ENCODE measurements around the gene PREP.

PREP gene

DNA sequence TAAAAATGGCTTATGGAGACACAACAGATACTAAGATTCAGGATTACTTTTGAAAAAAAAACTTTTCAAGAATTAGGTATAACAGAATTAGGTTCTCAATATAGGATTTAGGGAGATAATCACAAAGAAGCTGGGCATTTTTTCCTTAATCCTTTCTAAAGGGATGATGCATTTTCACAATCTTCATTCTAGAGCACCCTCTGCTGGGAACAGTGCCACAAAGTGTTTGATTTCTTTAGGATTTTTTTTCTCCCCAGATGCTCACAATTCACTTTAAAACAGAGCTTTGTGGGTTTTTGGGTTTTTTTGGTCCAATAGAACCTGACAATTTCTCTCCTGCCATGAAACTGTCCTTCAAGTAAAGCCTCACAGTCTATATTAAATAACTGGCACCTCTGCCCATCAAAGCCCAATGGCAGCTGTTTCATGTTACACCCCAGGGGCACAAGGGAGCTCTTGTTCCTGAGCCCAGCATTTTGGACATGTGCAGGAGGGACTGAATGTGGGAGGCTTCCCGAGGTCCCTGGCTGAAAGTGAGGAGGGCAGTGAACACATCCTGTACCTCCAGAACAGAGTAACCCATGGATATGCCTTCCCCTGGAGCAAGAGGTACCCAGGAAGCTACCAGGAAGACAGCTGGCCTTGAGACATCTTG lies 39.7 kb downstream of the PREP start:
- Histone ChIP-seq H3K14ac (ENCODE audit: low read length) (no peak overlapping the region), H3K4ac (ENCODE audit: low read length) (no peak overlapping the region), H4K8ac (ENCODE audit: low read depth, low read length) (no peak overlapping the region), H3K9me3 (replicated peaks in 1 of 2; ENCODE audit: control insufficient read depth in 2 of 2, insufficient read depth in 1 of 2, low read depth in 1 of 2, low read length in 2 of 2) (no peaks in the 10 kb centered on the region), H3K9ac (ENCODE audit: low read depth, low read length, poor library complexity) (no peak overlapping the region), H2BK5ac (ENCODE audit: low read length) (no peak overlapping the region), H2AFZ (ENCODE audit: low read length) (no peak overlapping the region), H3K18ac (ENCODE audit: low read length) (no peak overlapping the region), H3K27me3 (ENCODE audit: control insufficient read depth in 3 of 3, insufficient read depth in 3 of 3, low read depth in 1 of 3, low read length in 3 of 3) (no peaks in the 10 kb centered on the region), H3K79me1 (ENCODE audit: low read depth, low read length) (no peaks in the 10 kb centered on the region), H3K4me1 (ENCODE audit: control insufficient read depth in 2 of 2, insufficient read depth in 1 of 2, low read depth in 1 of 2, low read length in 2 of 2) (peaks cover 0 to 2% of the 10 kb centered on the region in 2 donors), H3K4me3 (ENCODE audit: low read length in 2 of 2) (no peak overlapping the region), H3K27ac (replicated peaks; ENCODE audit: low read length) (no peak overlapping the region), H2BK15ac (ENCODE audit: low read length) (no peak overlapping the region), H3K36me3 (replicated peaks in 1 of 2; ENCODE audit: control insufficient read depth in 2 of 2, insufficient read depth in 2 of 2, low read length in 2 of 2) (peaks cover 0 to 66% of the 10 kb centered on the region in 2 donors), H2BK12ac (ENCODE audit: low read length) (no peak overlapping the region), H2AK5ac (ENCODE audit: low read depth, low read length) (no peak overlapping the region), H2BK120ac (ENCODE audit: low read depth, low read length) (no peak overlapping the region), H4K91ac (ENCODE audit: low read depth, low read length, poor library complexity) (no peak overlapping the region), H3K23ac (ENCODE audit: low read depth, low read length, poor library complexity) (no peak overlapping the region), H3K4me2 (ENCODE audit: insufficient read depth, low read length, poor library complexity, severe bottlenecking) (no peak overlapping the region)
- no CpG with 5 or more reads among the region's 1 CpG for WGBS, 2 donors (ENCODE audit: extremely low coverage in 2 of 2, insufficient read length in 2 of 2, insufficient replicate concordance in 1 of 2)
- no peak for DNase-seq (ENCODE audit: low spot score)

DNA sequence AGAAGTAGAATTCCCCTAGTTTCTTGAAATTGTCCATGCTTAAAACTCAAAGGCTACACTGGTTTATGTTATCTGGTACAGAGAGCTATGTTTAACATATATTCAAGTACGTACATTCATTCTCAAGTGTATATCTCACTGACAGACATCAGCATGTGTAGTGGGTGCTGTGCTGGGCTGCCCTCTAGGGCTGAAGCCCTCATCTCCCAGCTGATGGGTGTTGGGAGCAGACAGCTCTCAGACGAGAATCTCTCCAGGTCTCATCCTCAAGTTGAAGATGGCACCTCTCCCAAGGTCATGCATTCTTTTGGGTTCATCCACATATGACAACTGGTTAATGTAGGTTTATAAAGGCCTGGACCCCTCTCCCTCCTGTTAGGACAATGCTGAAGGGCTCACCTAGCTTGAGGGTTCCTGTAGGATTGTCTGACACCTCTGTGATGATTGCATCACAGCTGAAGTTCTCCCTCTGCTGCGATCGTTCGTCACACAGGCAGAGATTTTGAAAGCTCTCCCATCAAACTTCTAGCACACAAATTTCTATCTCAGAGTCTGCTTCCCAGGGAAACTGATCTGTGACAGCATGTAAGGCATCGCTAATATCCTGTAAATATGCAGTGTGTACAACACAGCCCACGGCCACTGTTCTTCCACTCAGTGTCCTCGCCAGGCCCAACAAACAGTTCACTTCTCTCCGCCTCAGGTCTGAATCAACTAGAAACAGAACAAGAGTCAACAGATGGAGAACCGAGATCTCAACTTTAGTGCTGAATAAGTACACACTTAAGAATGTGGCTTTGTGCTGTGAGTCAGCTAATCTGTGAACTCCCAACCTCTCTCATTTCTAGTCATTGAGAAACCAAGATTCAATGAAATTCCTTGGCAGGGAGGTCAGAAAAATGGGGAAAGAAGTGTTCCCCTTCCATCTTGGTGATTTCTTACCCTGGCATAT lies 43.2 kb downstream of the PREP start:
- H3K9me3 ChIP-seq (replicated peaks in 1 of 2; ENCODE audit: control insufficient read depth in 2 of 2, insufficient read depth in 1 of 2, low read depth in 1 of 2, low read length in 2 of 2), result peaks cover 3 to 16% of the 10 kb centered on the region in 2 donors
- H3K36me3 ChIP-seq (replicated peaks in 1 of 2; ENCODE audit: control insufficient read depth in 2 of 2, insufficient read depth in 2 of 2, low read length in 2 of 2), result peaks cover 0 to 60% of the 10 kb centered on the region in 2 donors
- H2BK12ac ChIP-seq (ENCODE audit: low read length), result no peak overlapping the region
- no peak overlapping the region for H3K9ac ChIP-seq (ENCODE audit: low read depth, low read length, poor library complexity)
- no peaks in the 10 kb centered on the region for H3K79me1 ChIP-seq (ENCODE audit: low read depth, low read length)
- H4K91ac ChIP-seq (ENCODE audit: low read depth, low read length, poor library complexity), result no peak overlapping the region
- no peak overlapping the region for H2BK15ac ChIP-seq (ENCODE audit: low read length)
- no peak overlapping the region for H4K8ac ChIP-seq (ENCODE audit: low read depth, low read length)
- H3K4ac ChIP-seq (ENCODE audit: low read length), result no peak overlapping the region
- no peak overlapping the region for H2AK5ac ChIP-seq (ENCODE audit: low read depth, low read length)
- H3K4me1 ChIP-seq (ENCODE audit: control insufficient read depth in 2 of 2, insufficient read depth in 1 of 2, low read depth in 1 of 2, low read length in 2 of 2), result peaks cover 0 to 2% of the 10 kb centered on the region in 2 donors
- no peak overlapping the region for H3K14ac ChIP-seq (ENCODE audit: low read length)
- H3K27me3 ChIP-seq (ENCODE audit: control insufficient read depth in 3 of 3, insufficient read depth in 3 of 3, low read depth in 1 of 3, low read length in 3 of 3), result no peaks in the 10 kb centered on the region
- no peak for DNase-seq (ENCODE audit: low spot score)
- no peak overlapping the region for H3K27ac ChIP-seq (replicated peaks; ENCODE audit: low read length)
- H3K4me3 ChIP-seq (ENCODE audit: low read length in 2 of 2), result no peak overlapping the region
- H2AFZ ChIP-seq (ENCODE audit: low read length), result no peak overlapping the region
- no peak overlapping the region for H3K18ac ChIP-seq (ENCODE audit: low read length)
- no peak overlapping the region for H2BK5ac ChIP-seq (ENCODE audit: low read length)
- H2BK120ac ChIP-seq (ENCODE audit: low read depth, low read length), result no peak overlapping the region
- WGBS, 2 donors (ENCODE audit: extremely low coverage in 2 of 2, insufficient read length in 2 of 2, insufficient replicate concordance in 1 of 2), result no CpG with 5 or more reads among the region's 10 CpGs
- H3K23ac ChIP-seq (ENCODE audit: low read depth, low read length, poor library complexity), result no peak overlapping the region
- no peak overlapping the region for H3K4me2 ChIP-seq (ENCODE audit: insufficient read depth, low read length, poor library complexity, severe bottlenecking)

DNA sequence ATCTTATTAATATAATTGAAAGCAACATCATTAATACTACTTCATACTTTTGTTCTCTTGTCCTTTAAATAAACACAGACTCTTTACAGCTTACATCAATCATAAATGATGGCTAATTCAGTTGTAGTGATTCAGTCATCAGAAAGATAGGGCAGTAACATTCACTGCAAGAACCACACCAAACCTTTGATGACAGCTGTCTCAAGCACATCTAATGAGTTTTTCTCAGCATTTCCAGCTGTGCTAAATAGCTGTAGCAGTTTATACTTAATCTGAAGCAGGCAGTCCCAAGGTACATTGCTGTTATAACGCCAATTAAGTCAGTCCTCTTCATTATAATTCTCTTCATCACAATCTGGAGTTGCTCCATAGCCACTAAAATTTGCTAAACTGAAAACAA lies 45.7 kb downstream of the PREP start:
- Histone ChIP-seq H3K36me3 (replicated peaks in 1 of 2; ENCODE audit: control insufficient read depth in 2 of 2, insufficient read depth in 2 of 2, low read length in 2 of 2) (peaks cover 4 to 59% of the 10 kb centered on the region in 2 donors), H3K4me2 (ENCODE audit: insufficient read depth, low read length, poor library complexity, severe bottlenecking) (no peak overlapping the region), H2BK12ac (ENCODE audit: low read length) (no peak overlapping the region), H3K4me1 (ENCODE audit: control insufficient read depth in 2 of 2, insufficient read depth in 1 of 2, low read depth in 1 of 2, low read length in 2 of 2) (peaks cover 0 to 2% of the 10 kb centered on the region in 2 donors), H3K23ac (ENCODE audit: low read depth, low read length, poor library complexity) (no peak overlapping the region), H2AK5ac (ENCODE audit: low read depth, low read length) (no peak overlapping the region), H4K91ac (ENCODE audit: low read depth, low read length, poor library complexity) (no peak overlapping the region), H2BK120ac (ENCODE audit: low read depth, low read length) (no peak overlapping the region), H3K79me1 (ENCODE audit: low read depth, low read length) (no peaks in the 10 kb centered on the region), H3K9ac (ENCODE audit: low read depth, low read length, poor library complexity) (no peak overlapping the region), H3K27me3 (ENCODE audit: control insufficient read depth in 3 of 3, insufficient read depth in 3 of 3, low read depth in 1 of 3, low read length in 3 of 3) (no peaks in the 10 kb centered on the region), H2BK5ac (ENCODE audit: low read length) (no peak overlapping the region), H3K4me3 (ENCODE audit: low read length in 2 of 2) (no peak overlapping the region), H3K14ac (ENCODE audit: low read length) (no peak overlapping the region), H2AFZ (ENCODE audit: low read length) (no peak overlapping the region), H3K27ac (replicated peaks; ENCODE audit: low read length) (no peak overlapping the region), H3K9me3 (replicated peaks in 1 of 2; ENCODE audit: control insufficient read depth in 2 of 2, insufficient read depth in 1 of 2, low read depth in 1 of 2, low read length in 2 of 2) (peaks cover 5 to 16% of the 10 kb centered on the region in 2 donors), H4K8ac (ENCODE audit: low read depth, low read length) (no peak overlapping the region), H2BK15ac (ENCODE audit: low read length) (no peak overlapping the region), H3K4ac (ENCODE audit: low read length) (no peak overlapping the region), H3K18ac (ENCODE audit: low read length) (no peak overlapping the region)
- DNase-seq (ENCODE audit: low spot score), result no peak
- WGBS, 2 donors (ENCODE audit: extremely low coverage in 2 of 2, insufficient read length in 2 of 2, insufficient replicate concordance in 1 of 2), result no CpG with 5 or more reads among the region's 1 CpG

DNA sequence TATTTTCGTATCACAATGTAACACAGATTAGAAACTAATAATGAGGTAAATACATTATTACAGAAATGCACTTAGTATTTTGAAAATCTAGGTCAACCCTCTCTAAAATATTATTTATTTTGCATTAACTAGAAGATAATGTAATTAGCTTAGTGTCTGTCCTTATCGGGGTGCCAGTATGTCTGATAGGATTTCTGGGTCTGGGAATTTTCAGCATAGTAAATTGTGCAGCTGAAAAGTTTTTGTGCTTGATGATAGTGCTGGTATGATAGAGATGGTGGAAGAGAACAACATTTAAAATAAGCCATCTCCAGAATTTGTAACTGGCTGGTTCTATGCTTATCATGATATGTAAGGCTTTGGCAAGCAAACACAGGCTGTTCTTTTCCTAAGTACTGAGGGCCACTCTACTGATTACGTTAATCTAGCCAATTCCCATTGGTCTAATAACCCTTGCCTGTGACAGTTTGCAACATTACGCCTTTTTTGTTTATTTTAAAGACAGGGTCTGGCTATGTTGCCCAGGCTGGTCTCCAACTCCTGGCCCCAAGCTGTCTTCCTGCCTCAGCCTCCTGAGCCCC lies 50.8 kb downstream of the PREP start:
- no CpG with 5 or more reads among the region's 4 CpGs for WGBS, 2 donors (ENCODE audit: extremely low coverage in 2 of 2, insufficient read length in 2 of 2, insufficient replicate concordance in 1 of 2)
- Histone ChIP-seq H3K36me3 (replicated peaks in 1 of 2; ENCODE audit: control insufficient read depth in 2 of 2, insufficient read depth in 2 of 2, low read length in 2 of 2) (peaks cover 4 to 59% of the 10 kb centered on the region in 2 donors), H2BK12ac (ENCODE audit: low read length) (no peak overlapping the region), H4K8ac (ENCODE audit: low read depth, low read length) (no peak overlapping the region), H3K27ac (replicated peaks; ENCODE audit: low read length) (no peak overlapping the region), H3K14ac (ENCODE audit: low read length) (no peak overlapping the region), H4K91ac (ENCODE audit: low read depth, low read length, poor library complexity) (no peak overlapping the region), H3K4me2 (ENCODE audit: insufficient read depth, low read length, poor library complexity, severe bottlenecking) (no peak overlapping the region), H3K4me3 (ENCODE audit: low read length in 2 of 2) (no peak overlapping the region), H3K4me1 (ENCODE audit: control insufficient read depth in 2 of 2, insufficient read depth in 1 of 2, low read depth in 1 of 2, low read length in 2 of 2) (no peaks in the 10 kb centered on the region), H2AFZ (ENCODE audit: low read length) (no peak overlapping the region), H3K4ac (ENCODE audit: low read length) (no peak overlapping the region), H2AK5ac (ENCODE audit: low read depth, low read length) (no peak overlapping the region), H3K18ac (ENCODE audit: low read length) (no peak overlapping the region), H2BK5ac (ENCODE audit: low read length) (no peak overlapping the region), H2BK120ac (ENCODE audit: low read depth, low read length) (no peak overlapping the region), H3K23ac (ENCODE audit: low read depth, low read length, poor library complexity) (no peak overlapping the region), H3K79me1 (ENCODE audit: low read depth, low read length) (no peaks in the 10 kb centered on the region), H3K9me3 (replicated peaks in 1 of 2; ENCODE audit: control insufficient read depth in 2 of 2, insufficient read depth in 1 of 2, low read depth in 1 of 2, low read length in 2 of 2) (peaks cover 5 to 16% of the 10 kb centered on the region in 2 donors), H2BK15ac (ENCODE audit: low read length) (no peak overlapping the region), H3K9ac (ENCODE audit: low read depth, low read length, poor library complexity) (no peak overlapping the region), H3K27me3 (ENCODE audit: control insufficient read depth in 3 of 3, insufficient read depth in 3 of 3, low read depth in 1 of 3, low read length in 3 of 3) (no peaks in the 10 kb centered on the region)
- DNase-seq (ENCODE audit: low spot score), result no peak
